Peyer's patch (tissue), 4 donors: ENCODE measurements around the gene CCDC183.
A peak's percentile ranks its signal among the peaks of the same experiment; 100 is the strongest.

ENCODE experiments used
- POLR2A ChIP-seq, 2 donors: fragments of 450-650 bp; IDR thresholded peaks; one replicate each; pipeline ENCODE4 v1.5.1; 2017; ENCODE audit warnings: antibody characterized with exemption in 2 of 2, mild to moderate bottlenecking in 2 of 2, moderate library complexity in 2 of 2
- TF ChIP-seq, protein P1 (sequence below), 6 experiments: fragments of 450-650 bp in 4 of 6; fragments of 200-600 bp in 2 of 6; sonication (generic) in 1 of 6; IDR thresholded peaks; one replicate each; pipeline ENCODE4 v1.5.1; 2017 to 2019; ENCODE audit warnings: antibody characterized with exemption in 6 of 6, mild to moderate bottlenecking in 3 of 6, moderate library complexity in 1 of 6

DNA sequence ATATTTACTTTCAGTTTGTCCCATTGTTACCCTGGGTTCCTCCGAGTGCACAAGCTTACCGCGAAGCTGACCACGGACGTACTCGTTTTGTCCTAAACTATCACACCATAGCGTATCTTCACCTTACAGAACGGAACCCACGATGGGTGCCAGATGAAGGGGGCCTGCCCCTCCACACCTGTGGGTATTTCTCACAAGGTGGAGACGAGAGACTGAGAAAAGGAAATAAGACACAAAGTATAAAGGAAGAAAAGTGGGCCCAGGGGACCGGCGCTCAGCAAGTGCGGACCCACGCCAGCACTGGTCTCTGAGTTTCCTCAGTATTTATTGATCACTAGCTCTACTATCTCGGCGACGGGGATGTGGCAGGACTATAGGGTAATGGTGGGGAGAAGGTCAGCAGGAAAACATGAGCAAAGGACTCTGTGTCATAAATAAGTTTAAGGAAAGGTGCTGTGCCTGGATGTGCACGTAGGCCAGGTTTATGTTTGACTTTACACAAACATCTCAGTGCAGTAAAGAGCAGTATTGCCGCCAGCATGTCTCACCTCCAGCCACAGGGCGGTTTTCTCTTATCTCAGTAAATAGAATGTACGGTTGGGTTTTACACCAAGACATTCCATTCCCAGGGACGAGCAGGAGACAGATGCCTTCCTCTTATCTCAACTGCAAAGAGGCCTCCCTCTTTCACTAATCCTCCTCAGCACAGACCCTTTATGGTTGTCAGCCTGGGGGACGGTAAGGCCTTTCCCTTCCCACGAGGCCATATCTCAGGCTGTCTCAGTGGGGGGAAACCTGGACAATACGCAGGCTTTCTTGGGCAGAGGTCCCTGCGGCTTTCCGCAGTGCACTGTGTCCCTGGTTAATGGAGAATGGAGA lies 7.3 kb upstream of the CCDC183 start:
- peak; percentile 11 to 51 for TF ChIP-seq POLR2A (IDR thresholded peaks at IDR 0.05)
- TF ChIP-seq, protein P1, sequence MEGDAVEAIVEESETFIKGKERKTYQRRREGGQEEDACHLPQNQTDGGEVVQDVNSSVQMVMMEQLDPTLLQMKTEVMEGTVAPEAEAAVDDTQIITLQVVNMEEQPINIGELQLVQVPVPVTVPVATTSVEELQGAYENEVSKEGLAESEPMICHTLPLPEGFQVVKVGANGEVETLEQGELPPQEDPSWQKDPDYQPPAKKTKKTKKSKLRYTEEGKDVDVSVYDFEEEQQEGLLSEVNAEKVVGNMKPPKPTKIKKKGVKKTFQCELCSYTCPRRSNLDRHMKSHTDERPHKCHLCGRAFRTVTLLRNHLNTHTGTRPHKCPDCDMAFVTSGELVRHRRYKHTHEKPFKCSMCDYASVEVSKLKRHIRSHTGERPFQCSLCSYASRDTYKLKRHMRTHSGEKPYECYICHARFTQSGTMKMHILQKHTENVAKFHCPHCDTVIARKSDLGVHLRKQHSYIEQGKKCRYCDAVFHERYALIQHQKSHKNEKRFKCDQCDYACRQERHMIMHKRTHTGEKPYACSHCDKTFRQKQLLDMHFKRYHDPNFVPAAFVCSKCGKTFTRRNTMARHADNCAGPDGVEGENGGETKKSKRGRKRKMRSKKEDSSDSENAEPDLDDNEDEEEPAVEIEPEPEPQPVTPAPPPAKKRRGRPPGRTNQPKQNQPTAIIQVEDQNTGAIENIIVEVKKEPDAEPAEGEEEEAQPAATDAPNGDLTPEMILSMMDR (IDR thresholded peaks at IDR 0.05): peak in 2 of 6 experiments; percentile 11 to 33
